ENCODE data around the gene LRMDA.
A peak's percentile ranks its signal among the peaks of the same experiment; 100 is the strongest.
"Not testable (repeated sequence)": the region's sequence is repeated elsewhere in the genome, so short reads cannot be mapped to it uniquely, and the experiment has no call there.

LRMDA gene

GRCh38 chr10:76497666-76498065 is 1066.2 kb downstream of the LRMDA start:
- DNase-seq: no peak

DNA sequence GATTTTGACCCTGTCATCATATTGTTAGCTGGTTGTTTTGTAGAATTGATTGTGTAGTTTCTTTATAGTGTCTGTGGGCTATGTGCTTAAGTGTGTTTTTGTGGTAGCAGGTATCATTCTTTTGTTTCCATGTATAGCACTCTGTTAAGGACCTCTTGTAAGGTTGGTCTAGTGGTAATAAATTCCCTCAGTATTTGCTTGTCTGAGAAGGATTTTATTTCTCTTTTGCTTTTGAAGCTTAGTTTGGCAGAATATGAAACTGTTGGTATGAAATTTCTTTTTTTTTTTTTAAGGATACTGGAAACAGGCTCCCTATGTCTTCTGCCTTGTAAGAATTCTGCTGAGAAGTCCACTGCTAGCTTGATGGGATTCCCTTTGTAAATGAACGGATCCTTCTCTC is 1073.4 kb downstream of the LRMDA start:
- DNase-seq: no peak

DNA sequence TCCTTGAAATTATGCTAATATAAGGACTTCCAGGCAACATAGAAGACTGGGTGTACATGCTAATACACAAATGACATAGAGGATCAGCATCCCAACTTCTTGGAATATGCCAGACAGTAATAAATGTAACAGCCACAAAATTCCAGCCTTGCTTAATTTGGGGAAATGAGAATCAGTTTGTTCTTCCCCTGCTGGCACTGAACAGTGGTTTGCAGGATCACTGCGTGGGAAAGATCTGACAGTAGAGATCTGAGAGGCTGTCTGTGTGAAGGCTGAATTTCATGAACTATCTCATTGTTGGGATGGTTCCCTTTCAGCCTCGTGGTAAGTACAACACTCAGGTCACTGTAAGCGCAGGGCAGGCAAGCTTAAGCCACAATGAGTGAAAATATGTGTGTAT is 1078.0 kb downstream of the LRMDA start:
- DNase-seq: no peak

DNA sequence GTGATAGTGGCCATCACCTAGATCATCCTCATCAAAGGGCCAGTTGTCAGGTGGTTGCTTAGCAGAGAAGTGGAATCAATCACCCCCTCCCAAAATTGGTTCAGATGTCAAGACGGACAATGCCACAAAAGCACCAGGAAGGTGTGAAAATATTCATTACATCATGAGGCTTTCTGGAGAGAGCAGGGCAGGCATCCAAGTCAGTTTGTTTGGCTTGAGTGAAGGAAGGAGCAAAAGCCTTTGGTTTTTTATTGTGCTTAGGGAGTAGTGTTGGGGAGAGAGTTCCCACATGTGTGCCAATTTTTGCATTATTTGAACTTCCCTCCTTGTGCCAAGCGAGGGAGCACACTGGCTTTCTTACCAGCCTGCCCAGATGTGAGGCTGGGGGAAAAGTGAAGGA is 1082.9 kb downstream of the LRMDA start:
- no peak for DNase-seq

DNA sequence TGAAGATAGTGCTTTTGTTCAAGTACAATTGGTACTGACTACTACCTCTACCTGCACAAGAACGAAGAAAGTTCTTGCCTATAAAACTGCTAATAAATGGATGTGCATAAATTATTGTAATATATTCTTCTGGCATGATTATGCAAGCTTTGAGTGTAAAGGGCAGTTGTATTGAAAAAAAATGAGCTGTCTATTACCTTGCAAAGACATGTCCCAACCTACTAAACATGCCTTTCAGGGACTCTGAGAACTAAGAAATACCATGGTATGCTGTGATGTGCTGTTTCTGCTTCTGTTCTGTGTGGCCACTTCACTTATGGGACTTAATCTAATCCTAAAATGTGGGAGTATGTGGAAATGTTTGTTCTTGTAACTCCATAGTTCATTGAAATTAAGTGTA is 1083.4 kb downstream of the LRMDA start:
- no peak for DNase-seq

DNA sequence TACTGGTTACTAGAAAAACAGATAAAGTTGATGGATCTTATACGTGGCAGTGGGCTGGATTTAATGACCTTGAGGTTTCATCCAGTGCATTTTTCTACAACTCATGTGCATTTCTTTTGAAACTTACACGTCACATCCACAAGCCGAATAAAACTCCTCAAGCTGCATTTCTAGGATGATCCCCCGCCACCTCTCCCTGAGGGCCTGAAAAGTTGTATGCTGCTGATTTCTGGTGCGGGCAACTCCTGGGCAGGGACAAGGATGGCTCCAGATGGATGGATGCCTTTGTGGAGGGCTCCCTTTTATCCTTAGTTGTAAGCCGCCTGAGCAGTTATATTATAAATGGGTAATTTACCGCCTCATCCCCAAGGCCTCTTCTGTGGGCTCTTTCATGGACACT is 1091.1 kb downstream of the LRMDA start:
- DNase-seq: no peak

GRCh38 chr10:76523246-76523645 is 1091.8 kb downstream of the LRMDA start:
- DNase-seq: no peak

- no peak for DNase-seq
Measured at GRCh38 chr10:76523791-76524351, 1092.4 kb downstream of the LRMDA start.

- DNase-seq: not testable (repeated sequence)
Measured at GRCh38 chr10:76526833-76527232, 1095.4 kb downstream of the LRMDA start.

DNA sequence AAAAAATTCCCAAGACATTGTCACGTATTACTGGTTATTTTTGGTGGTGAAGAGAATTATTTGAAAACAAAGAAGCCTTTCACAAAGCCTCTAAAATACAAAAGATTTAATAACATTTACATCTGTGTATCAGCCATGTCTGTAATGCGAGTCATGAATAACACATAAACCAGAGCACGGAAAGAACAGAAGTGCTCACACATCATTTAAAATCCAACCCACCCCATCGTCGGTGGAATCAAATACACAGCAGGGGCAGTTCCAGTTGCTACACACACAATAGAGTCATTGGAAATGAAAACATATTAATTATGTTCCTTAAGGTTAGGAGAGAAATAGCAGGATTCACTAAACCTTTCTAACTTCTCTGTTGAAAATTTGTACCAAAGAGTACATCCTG is 1108.9 kb downstream of the LRMDA start:
- DNase-seq: no peak

- DNase-seq: no peak
Measured at GRCh38 chr10:76540786-76541185, 1109.4 kb downstream of the LRMDA start.

- no peak for DNase-seq
Measured at GRCh38 chr10:76541852-76542251, 1110.4 kb downstream of the LRMDA start.

- no peak for DNase-seq
Measured at GRCh38 chr10:76542307-76542930, 1111.0 kb downstream of the LRMDA start.

GRCh38 chr10:76543655-76544054 is 1112.2 kb downstream of the LRMDA start:
- DNase-seq: no peak

DNA sequence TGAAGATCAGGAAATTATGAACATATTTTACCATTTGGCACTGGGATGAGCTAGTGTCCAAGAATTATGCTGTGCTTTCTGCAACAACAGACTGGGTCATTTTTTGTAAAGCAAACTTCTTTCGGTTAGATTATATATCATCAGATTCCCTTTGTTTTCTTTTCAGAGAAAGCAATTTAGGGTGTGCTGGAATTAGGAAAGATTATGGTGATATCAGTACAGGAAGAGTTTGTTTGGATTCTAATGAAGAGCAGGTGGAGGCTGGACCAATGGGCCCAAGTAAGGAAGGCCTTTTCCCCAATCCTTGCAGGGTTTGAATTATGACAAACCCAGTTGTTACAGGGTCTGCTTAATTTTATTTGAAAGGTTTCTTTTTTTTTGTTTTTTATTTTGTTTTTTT is 1113.4 kb downstream of the LRMDA start:
- DNase-seq: no peak

- no peak for DNase-seq
Measured at GRCh38 chr10:76546411-76546810, 1115.0 kb downstream of the LRMDA start.

DNA sequence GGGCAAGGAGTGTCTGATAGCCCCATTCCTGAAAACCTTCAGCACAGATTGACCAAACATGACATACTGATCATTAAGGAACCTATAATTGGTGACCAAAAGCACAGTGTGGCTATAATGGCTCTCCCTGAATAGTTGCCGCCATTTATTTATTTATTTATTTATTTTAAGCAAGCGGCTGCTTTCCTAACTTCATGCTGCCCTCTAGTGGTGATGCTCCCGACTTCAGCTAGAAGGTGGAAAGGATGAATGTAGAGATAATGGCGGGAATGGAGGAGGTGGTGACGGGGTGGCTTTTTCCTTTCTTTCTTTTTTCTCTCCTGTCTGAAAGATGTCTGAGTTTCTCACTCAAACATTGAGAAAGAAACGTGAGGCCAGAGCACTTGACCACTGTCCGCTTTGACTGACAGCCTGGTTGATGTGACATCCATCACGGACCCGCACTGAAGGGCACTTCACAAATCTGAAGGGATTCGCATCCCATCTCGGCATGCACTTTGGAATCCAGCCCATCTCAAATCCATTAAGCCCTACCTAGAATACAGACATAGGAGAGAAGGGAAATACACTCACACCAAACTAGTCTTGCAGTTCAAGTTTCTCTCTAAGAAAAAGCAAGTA is 1116.0 kb downstream of the LRMDA start:
- DNase-seq: peak; percentile 33

DNA sequence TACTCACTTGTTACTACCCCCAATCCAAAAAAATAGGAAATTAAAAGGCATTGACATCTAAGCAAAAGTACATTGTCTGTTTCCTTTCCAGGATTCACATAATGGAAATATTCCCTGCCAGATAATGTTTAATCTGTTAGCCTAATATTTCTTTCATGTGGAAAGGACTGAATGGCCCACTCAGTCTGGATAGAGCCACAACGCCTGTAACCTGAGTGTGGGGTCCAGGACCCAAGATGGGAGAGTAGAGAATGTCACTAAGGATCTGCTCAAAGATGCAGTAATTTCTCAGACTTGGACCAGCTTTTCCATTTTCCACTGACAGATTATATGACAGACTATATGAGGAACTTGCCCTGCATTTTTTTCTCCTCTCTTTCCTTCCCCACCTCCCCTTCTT is 1117.3 kb downstream of the LRMDA start:
- DNase-seq: no peak

DNA sequence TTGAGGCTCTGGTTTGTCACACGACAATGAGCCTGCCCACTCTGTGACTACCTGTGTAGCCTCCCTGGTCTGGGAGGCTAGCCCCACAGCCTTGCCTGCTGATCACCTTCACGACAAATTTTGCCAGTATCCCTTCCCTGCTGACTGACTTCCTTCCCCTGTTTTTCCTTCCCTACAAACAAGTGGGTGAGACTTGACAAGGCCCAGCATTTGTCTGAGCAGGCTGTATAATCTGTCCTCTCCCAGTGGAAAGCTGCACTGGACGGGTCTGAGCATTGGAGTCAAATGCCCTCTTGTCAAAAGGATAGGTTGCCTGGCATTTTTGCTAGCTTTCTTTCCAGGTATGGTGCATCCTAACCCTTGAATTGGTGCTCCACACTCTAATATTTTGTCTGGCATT is 1117.7 kb downstream of the LRMDA start:
- no peak for DNase-seq

DNA sequence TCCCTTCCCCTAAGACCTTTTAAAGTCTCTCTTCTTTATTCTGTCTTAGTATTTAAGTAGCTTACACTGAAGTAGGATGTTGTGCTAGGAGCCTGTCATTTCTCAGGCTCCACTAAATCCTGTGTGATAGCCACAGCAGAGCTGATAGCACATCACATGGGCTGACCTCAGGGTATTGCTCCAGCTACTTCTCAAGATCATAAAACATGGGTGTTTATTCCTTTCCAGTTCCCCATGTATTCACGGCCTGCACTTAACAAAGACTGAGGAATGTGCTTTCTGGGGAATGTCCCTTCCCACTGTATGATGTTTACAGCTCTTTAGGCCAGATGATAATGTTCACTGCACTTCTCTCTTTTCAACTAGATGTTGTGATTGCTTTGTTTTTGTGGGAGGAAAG is 1119.4 kb downstream of the LRMDA start:
- DNase-seq: no peak

DNA sequence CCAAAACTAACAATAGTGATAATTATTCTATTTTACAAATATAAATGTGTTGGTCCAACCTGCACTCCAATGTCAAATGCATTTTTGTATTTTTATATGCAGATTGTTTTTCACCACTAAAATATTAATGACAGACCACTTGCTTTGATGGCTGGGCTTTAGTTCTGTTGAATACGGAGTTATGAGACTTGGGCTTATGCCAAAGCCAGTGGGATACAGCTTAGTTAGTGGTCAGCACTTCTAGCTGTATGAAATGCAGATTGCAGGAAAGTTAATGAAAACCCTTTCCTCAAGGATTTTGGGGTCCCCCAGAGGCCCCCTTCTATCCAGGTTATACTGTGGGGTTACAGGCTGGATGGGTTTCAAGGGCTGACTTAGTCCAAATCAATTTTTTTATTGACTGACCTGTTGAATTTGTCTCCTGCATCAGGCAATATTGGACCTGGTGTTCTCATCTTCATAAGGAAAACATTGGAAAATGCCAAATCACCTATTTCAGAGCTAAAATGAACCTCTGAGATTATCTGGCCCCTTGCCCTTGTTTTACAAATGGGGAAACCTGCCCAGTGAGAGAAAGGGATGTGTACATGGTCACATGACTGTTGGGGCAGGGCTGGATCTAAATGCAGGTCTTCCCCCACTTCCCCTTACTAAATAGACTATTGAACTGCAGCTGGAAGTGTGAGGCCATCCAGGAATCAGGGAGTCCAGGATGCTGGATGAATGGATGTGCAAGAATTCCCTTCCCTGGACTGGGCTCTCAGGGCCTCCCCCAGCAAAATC is 1120.9 kb downstream of the LRMDA start:
- no peak for DNase-seq

- DNase-seq: no peak
Measured at GRCh38 chr10:76553263-76554032, 1122.0 kb downstream of the LRMDA start.

DNA sequence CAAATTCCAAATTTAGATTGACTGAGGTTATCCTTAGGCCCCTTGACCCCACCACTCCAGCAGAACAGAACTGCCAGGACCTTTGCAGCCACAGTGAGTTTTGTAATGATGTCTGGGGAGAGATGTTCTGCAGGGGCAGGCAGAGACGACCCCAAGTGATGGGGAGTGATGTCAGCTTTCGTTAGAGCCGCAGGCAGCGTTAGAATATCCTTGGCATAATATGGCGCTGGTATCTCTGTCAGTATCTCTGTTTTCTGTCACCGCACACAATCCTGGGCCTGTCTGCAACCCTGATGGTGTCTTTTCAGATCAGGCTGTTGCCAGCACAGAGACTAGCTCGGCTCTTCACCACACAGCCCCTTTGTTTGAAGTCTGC is 1122.6 kb downstream of the LRMDA start:
- no peak for DNase-seq
